Trophoblast cell (in vitro differentiated cells and primary cell): ENCODE measurements around the gene NUDT8.

ENCODE experiments used
- DNase-seq, 2 donors: peaks; one replicate each; pipeline ENCODE4 v3.0.0-alpha.2; 2016
- H2AFZ ChIP-seq: 2 replicates; pipeline ENCODE4 v1.6.1; 2013; ENCODE audit warnings: low read length, moderate library complexity, mild to moderate bottlenecking; ENCODE audit not compliant: insufficient read depth, poor library complexity
- H2AK5ac ChIP-seq: 2 replicates; pipeline ENCODE4 v1.6.1; 2013; ENCODE audit warnings: mild to moderate bottlenecking, low read length
- H2BK120ac ChIP-seq: 2 replicates; pipeline ENCODE4 v1.6.1; 2013; ENCODE audit warnings: low read length, mild to moderate bottlenecking, moderate library complexity; ENCODE audit not compliant: insufficient read depth, poor library complexity
- H2BK12ac ChIP-seq: 2 replicates; pipeline ENCODE4 v1.6.1; 2013; ENCODE audit warnings: mild to moderate bottlenecking, low read length, moderate library complexity
- H2BK5ac ChIP-seq: 2 replicates; pipeline ENCODE4 v1.6.1; 2013; ENCODE audit warnings: low read length, low read depth, moderate library complexity, mild to moderate bottlenecking; ENCODE audit not compliant: poor library complexity
- H3K14ac ChIP-seq: 2 replicates; pipeline ENCODE4 v1.6.1; 2013; ENCODE audit warnings: mild to moderate bottlenecking, low read length
- H3K18ac ChIP-seq: 2 replicates; pipeline ENCODE4 v1.6.1; 2013; ENCODE audit warnings: mild to moderate bottlenecking, low read length
- H3K23ac ChIP-seq: 2 replicates; pipeline ENCODE4 v1.6.1; 2013; ENCODE audit warnings: low read length
- H3K27ac ChIP-seq: 2 replicates; pipeline ENCODE4 v1.5.1; 2013; ENCODE audit warnings: low read depth, mild to moderate bottlenecking, inconsistent platforms, low read length, moderate library complexity
- H3K27me3 ChIP-seq: 2 replicates; pipeline ENCODE4 v1.6.1; 2013; ENCODE audit warnings: inconsistent platforms, mild to moderate bottlenecking, low read length, moderate library complexity; ENCODE audit not compliant: insufficient read depth
- H3K36me3 ChIP-seq, 2 experiments: 1 replicate in 1 of 2; 2 replicates in 1 of 2; pipeline ENCODE4 v1.6.1; 2013; ENCODE audit warnings: low read length in 2 of 2, mild to moderate bottlenecking in 2 of 2, moderate library complexity in 1 of 2; ENCODE audit not compliant: insufficient read depth in 2 of 2, control insufficient read depth in 1 of 2
- H3K4ac ChIP-seq: 2 replicates; pipeline ENCODE4 v1.6.1; 2013; ENCODE audit warnings: low read depth, mild to moderate bottlenecking, low read length, moderate library complexity
- H3K4me1 ChIP-seq, 2 experiments: 1 replicate in 1 of 2; 2 replicates in 1 of 2; pipeline ENCODE4 v1.6.1; 2013; ENCODE audit warnings: low read length in 2 of 2, mild to moderate bottlenecking in 2 of 2, moderate library complexity in 1 of 2; ENCODE audit not compliant: insufficient read depth in 2 of 2, control insufficient read depth in 1 of 2
- H3K4me2 ChIP-seq: 2 replicates; pipeline ENCODE4 v1.6.1; 2013; ENCODE audit warnings: inconsistent platforms, mild to moderate bottlenecking, low read length, moderate library complexity
- H3K4me3 ChIP-seq: 2 replicates; pipeline ENCODE4 v1.5.1; 2013; ENCODE audit warnings: mild to moderate bottlenecking, low read depth, low read length, inconsistent platforms
- H3K79me1 ChIP-seq: one replicate; pipeline ENCODE4 v1.6.1; 2013; ENCODE audit warnings: low read length
- H3K79me2 ChIP-seq: 2 replicates; pipeline ENCODE4 v1.6.1; 2013; ENCODE audit warnings: low read length, mild to moderate bottlenecking; ENCODE audit not compliant: control insufficient read depth, insufficient read depth, poor library complexity
- H3K9ac ChIP-seq: 2 replicates; pipeline ENCODE4 v1.6.1; 2013; ENCODE audit warnings: mild to moderate bottlenecking, low read length
- H3K9me3 ChIP-seq: 2 replicates; pipeline ENCODE4 v1.6.1; 2013; ENCODE audit warnings: low read depth, mild to moderate bottlenecking, control low read depth, inconsistent platforms, low read length; ENCODE audit not compliant: insufficient read depth
- H4K12ac ChIP-seq: 2 replicates; pipeline ENCODE4 v1.6.1; 2013; ENCODE audit warnings: low read depth, mild to moderate bottlenecking, low read length, moderate library complexity
- H4K8ac ChIP-seq: 2 replicates; pipeline ENCODE4 v1.6.1; 2013; ENCODE audit warnings: low read depth, mild to moderate bottlenecking, low read length, moderate library complexity
- H4K91ac ChIP-seq: one replicate; pipeline ENCODE4 v1.6.1; 2013; ENCODE audit warnings: low read depth, mild to moderate bottlenecking, low read length, moderate library complexity
- WGBS: extraction: QIAGEN DNeasy Blood & Tissue Kit; methylation state at CpG from one replicate; pipeline ENCODE4 v1.1.7; 2013; ENCODE audit warnings: missing lambda C conversion rate; ENCODE audit not compliant: insufficient read length, insufficient coverage; ENCODE audit errors: extremely low coverage; 5-methylcytosine and 5-hydroxymethylcytosine counted together

The NUDT8 gene

GRCh38 chr11:67667490-67668191, 37.9 kb upstream of the NUDT8 start:
- H3K4me1 ChIP-seq: no peaks in the 10 kb centered on the region
- H3K4ac ChIP-seq: no peak overlapping the region
- no peaks in the 10 kb centered on the region for H3K79me1 ChIP-seq
- H3K79me2 ChIP-seq: no peaks in the 10 kb centered on the region
- H4K8ac ChIP-seq: no peak overlapping the region
- no peak overlapping the region for H3K9ac ChIP-seq
- H2BK5ac ChIP-seq: no peak overlapping the region
- H4K12ac ChIP-seq: no peak overlapping the region
- no peak overlapping the region for H2BK12ac ChIP-seq
- H3K9me3 ChIP-seq: peaks cover 2% of the 10 kb centered on the region
- H3K4me2 ChIP-seq: no peak overlapping the region
- no peak for DNase-seq
- H4K91ac ChIP-seq: no peak overlapping the region
- no peaks in the 10 kb centered on the region for H3K27me3 ChIP-seq
- H3K4me3 ChIP-seq: no peak overlapping the region
- no peak overlapping the region for H2AFZ ChIP-seq
- H2AK5ac ChIP-seq: no peak overlapping the region
- no CpG with 5 or more reads among the region's 26 CpGs for WGBS
- no peak overlapping the region for H3K27ac ChIP-seq
- H2BK120ac ChIP-seq: no peak overlapping the region
- no peaks in the 10 kb centered on the region for H3K36me3 ChIP-seq
- no peak overlapping the region for H3K18ac ChIP-seq
- no peak overlapping the region for H3K23ac ChIP-seq
- no peak overlapping the region for H3K14ac ChIP-seq

GRCh38 chr11:67666676-67667489, 37.1 kb upstream of the NUDT8 start:
- no peak overlapping the region for H2BK5ac ChIP-seq
- H3K9ac ChIP-seq: no peak overlapping the region
- no peak overlapping the region for H2BK120ac ChIP-seq
- H3K79me1 ChIP-seq: no peaks in the 10 kb centered on the region
- H4K91ac ChIP-seq: no peak overlapping the region
- H3K36me3 ChIP-seq: no peaks in the 10 kb centered on the region
- H3K18ac ChIP-seq: no peak overlapping the region
- H2AK5ac ChIP-seq: no peak overlapping the region
- H3K14ac ChIP-seq: no peak overlapping the region
- H3K23ac ChIP-seq: no peak overlapping the region
- H4K12ac ChIP-seq: no peak overlapping the region
- H3K4ac ChIP-seq: no peak overlapping the region
- no peaks in the 10 kb centered on the region for H3K79me2 ChIP-seq
- DNase-seq: no peak
- peaks cover 5% of the 10 kb centered on the region for H3K9me3 ChIP-seq
- no peak overlapping the region for H3K4me3 ChIP-seq
- no CpG with 5 or more reads among the region's 20 CpGs for WGBS
- H2AFZ ChIP-seq: no peak overlapping the region
- H2BK12ac ChIP-seq: no peak overlapping the region
- no peak overlapping the region for H4K8ac ChIP-seq
- no peaks in the 10 kb centered on the region for H3K27me3 ChIP-seq
- no peak overlapping the region for H3K27ac ChIP-seq
- H3K4me2 ChIP-seq: no peak overlapping the region
- no peaks in the 10 kb centered on the region for H3K4me1 ChIP-seq

- H3K36me3 ChIP-seq: no peaks in the 10 kb centered on the region
- H2BK12ac ChIP-seq: no peak overlapping the region
- H3K79me2 ChIP-seq: no peaks in the 10 kb centered on the region
- no peaks in the 10 kb centered on the region for H3K27me3 ChIP-seq
- no peak overlapping the region for H3K4me2 ChIP-seq
- peak overlapping the region; percentile 25 for H4K91ac ChIP-seq
- H3K9ac ChIP-seq: no peak overlapping the region
- H3K4me1 ChIP-seq: no peaks in the 10 kb centered on the region
- no peak overlapping the region for H4K8ac ChIP-seq
- H3K4ac ChIP-seq: no peak overlapping the region
- no peak overlapping the region for H3K4me3 ChIP-seq
- H3K79me1 ChIP-seq: no peaks in the 10 kb centered on the region
- H2AK5ac ChIP-seq: no peak overlapping the region
- no CpG with 5 or more reads among the region's 11 CpGs for WGBS
- no peak for DNase-seq
- H2BK5ac ChIP-seq: no peak overlapping the region
- no peak overlapping the region for H3K14ac ChIP-seq
- H3K18ac ChIP-seq: no peak overlapping the region
- no peak overlapping the region for H3K23ac ChIP-seq
- no peak overlapping the region for H2BK120ac ChIP-seq
- no peak overlapping the region for H4K12ac ChIP-seq
- no peak overlapping the region for H2AFZ ChIP-seq
- no peak overlapping the region for H3K27ac ChIP-seq
- H3K9me3 ChIP-seq: peaks cover 5% of the 10 kb centered on the region
These were observed 36.5 kb upstream of the NUDT8 start for GRCh38 chr11:67666303-67666645.

GRCh38 chr11:67665541-67666302, 36.0 kb upstream of the NUDT8 start:
- Histone ChIP-seq H3K36me3 (no peaks in the 10 kb centered on the region), H3K4me2 (no peak overlapping the region), H3K27me3 (no peaks in the 10 kb centered on the region), H3K79me1 (no peaks in the 10 kb centered on the region), H2BK120ac (no peak overlapping the region), H3K23ac (no peak overlapping the region), H3K14ac (no peak overlapping the region), H4K8ac (no peak overlapping the region), H4K12ac (no peak overlapping the region), H2BK5ac (no peak overlapping the region), H3K27ac (no peak overlapping the region), H3K79me2 (no peaks in the 10 kb centered on the region), H3K4ac (no peak overlapping the region), H2AK5ac (no peak overlapping the region), H3K18ac (no peak overlapping the region), H4K91ac (peak overlapping the region; percentile 25), H2BK12ac (no peak overlapping the region), H3K9me3 (peaks cover 5% of the 10 kb centered on the region), H3K4me1 (no peaks in the 10 kb centered on the region), H2AFZ (no peak overlapping the region), H3K4me3 (no peak overlapping the region), H3K9ac (no peak overlapping the region)
- peak; percentile 23 to 65 for DNase-seq
- WGBS: no CpG with 5 or more reads among the region's 24 CpGs
